Measurements from ENCODE around the gene ADM.
A peak's percentile ranks its signal among the peaks of the same experiment; 100 is the strongest.
"Not testable (repeated sequence)": the region's sequence is repeated elsewhere in the genome, so short reads cannot be mapped to it uniquely, and the experiment has no call there.

Gene ADM

GRCh38 chr11:10304495-10305261 is at the start of gene ADM:
ADM (plus strand) TSS chr11:10305073; CDS start chr11:10305701, 628 bp downstream.
- peak within 1 kb of the TSS; percentile 93 for H3K4me3 ChIP-seq (ENCODE audit: low read length)
- peak within 1 kb of the TSS; percentile 86 for H3K9ac ChIP-seq (ENCODE audit: low read depth, low read length)
- peaks cover 14% of the 10 kb centered on the region; the same call in 1 of the 2 replicates for H3K4me1 ChIP-seq (ENCODE audit: insufficient read depth, low read length)
- peaks cover 83% of the 10 kb centered on the region for H3K27me3 ChIP-seq (ENCODE audit: insufficient read depth, low read length)
- H3K27ac ChIP-seq (ENCODE audit: low read length), result peak within 1 kb of the TSS; percentile 6
- H3K36me3 ChIP-seq (ENCODE audit: insufficient read depth, low read depth, low read length), result peaks cover 18% of the 10 kb centered on the region; the same call in 1 of the 2 replicates
- H3K9me3 ChIP-seq (ENCODE audit: insufficient read depth, low read depth, low read length), result no peaks in the 10 kb centered on the region

DNA sequence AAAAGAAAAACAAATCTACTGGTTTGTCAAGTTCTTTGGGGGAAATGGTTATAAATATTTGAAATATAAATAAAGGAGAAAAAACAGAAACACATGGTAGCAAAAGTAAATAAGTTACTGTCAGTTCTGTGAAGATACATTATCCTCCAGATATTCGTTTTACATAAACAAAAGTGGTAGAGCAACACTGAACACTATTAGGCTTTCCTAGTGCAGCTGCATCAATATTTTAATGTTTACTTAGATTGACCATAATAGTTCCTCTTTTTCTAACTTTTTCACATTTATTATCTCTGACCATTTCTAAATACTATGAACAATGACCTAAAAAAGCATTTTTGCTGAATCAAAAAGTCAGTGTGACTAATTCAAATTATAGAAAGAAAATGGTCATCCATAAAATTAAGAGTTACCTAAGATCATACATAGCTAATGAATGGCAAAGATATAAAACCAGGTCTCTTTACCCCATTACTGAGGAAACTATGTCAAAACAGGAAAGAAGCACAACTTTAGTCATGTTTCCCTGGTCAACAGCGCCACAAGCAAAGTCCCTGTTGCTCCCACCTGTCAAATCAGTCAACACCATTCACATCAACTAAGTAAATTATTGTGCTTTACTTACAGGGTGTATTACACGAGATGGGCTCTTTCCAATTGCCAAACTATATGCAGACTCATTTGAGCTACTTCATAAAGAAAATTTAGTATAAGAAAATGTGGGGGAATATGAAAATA is 49.3 kb upstream of the ADM start:
- Histone ChIP-seq H3K27ac (ENCODE audit: low read length) (no peak overlapping the region), H3K36me3 (ENCODE audit: insufficient read depth, low read depth, low read length) (no peaks in the 10 kb centered on the region), H3K4me1 (ENCODE audit: insufficient read depth, low read length) (peaks cover 14% of the 10 kb centered on the region; the same call in 1 of the 2 replicates), H3K27me3 (ENCODE audit: insufficient read depth, low read length) (no peaks in the 10 kb centered on the region), H3K9me3 (ENCODE audit: insufficient read depth, low read depth, low read length) (no peaks in the 10 kb centered on the region), H3K4me3 (ENCODE audit: low read length) (no peak overlapping the region), H3K9ac (ENCODE audit: low read depth, low read length) (no peak overlapping the region)

DNA sequence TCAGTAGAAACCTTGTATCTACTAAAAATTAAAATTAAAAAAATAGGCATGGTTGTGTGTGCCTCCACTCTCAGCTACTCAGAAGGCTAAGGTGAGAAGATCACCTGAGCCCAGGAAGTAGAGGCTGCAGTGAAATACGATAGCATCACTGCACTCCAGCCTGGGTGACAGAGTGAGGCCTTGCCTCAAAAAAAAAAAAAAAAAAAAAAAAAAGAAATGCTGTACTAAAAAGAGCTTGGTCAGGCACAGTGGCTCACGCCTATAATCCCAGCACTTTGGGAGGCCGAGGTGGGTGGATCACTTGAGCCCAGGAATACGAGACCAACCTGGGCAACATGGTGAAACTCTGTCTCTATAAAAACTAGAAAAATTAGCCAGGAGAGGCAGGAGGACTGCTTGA is 47.4 kb upstream of the ADM start:
- Histone ChIP-seq H3K9ac (ENCODE audit: low read depth, low read length) (no peak overlapping the region), H3K27me3 (ENCODE audit: insufficient read depth, low read length) (no peaks in the 10 kb centered on the region), H3K4me1 (ENCODE audit: insufficient read depth, low read length) (peaks cover 10% of the 10 kb centered on the region; the same call in 1 of the 2 replicates), H3K4me3 (ENCODE audit: low read length) (no peak overlapping the region), H3K36me3 (ENCODE audit: insufficient read depth, low read depth, low read length) (no peaks in the 10 kb centered on the region), H3K27ac (ENCODE audit: low read length) (no peak overlapping the region), H3K9me3 (ENCODE audit: insufficient read depth, low read depth, low read length) (no peaks in the 10 kb centered on the region)

GRCh38 chr11:10261821-10262220 is 43.1 kb upstream of the ADM start:
- Histone ChIP-seq H3K36me3 (ENCODE audit: insufficient read depth, low read depth, low read length) (no peaks in the 10 kb centered on the region), H3K9ac (ENCODE audit: low read depth, low read length) (no peak overlapping the region), H3K27ac (ENCODE audit: low read length) (no peak overlapping the region), H3K27me3 (ENCODE audit: insufficient read depth, low read length) (no peaks in the 10 kb centered on the region), H3K4me3 (ENCODE audit: low read length) (no peak overlapping the region), H3K4me1 (ENCODE audit: insufficient read depth, low read length) (peaks cover 9% of the 10 kb centered on the region), H3K9me3 (ENCODE audit: insufficient read depth, low read depth, low read length) (no peaks in the 10 kb centered on the region)

GRCh38 chr11:10263929-10264328 is 40.9 kb upstream of the ADM start:
- Histone ChIP-seq H3K27ac (ENCODE audit: low read length) (no peak overlapping the region), H3K4me1 (ENCODE audit: insufficient read depth, low read length) (no peaks in the 10 kb centered on the region; the same call in 1 of the 2 replicates), H3K9ac (ENCODE audit: low read depth, low read length) (no peak overlapping the region), H3K36me3 (ENCODE audit: insufficient read depth, low read depth, low read length) (no peaks in the 10 kb centered on the region), H3K9me3 (ENCODE audit: insufficient read depth, low read depth, low read length) (no peaks in the 10 kb centered on the region), H3K27me3 (ENCODE audit: insufficient read depth, low read length) (no peaks in the 10 kb centered on the region), H3K4me3 (ENCODE audit: low read length) (no peak overlapping the region)

DNA sequence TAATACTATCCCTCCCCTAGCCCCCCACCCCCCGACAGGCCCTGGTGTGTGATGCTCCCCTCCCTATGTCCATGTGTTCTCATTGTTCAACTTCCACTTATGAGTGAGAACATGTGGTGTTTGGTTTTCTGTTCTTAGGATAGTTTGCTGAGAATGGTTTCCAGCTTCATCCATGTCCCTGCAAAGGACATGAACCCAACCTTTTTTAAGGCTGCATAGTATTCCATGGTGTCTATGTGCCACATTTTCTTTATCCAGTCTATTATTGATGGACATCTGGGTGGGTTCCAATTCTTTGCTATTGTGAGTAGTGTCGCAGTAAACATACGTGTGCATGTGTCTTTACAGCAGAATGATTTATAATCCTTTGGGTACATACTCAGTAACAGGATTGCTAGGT is 40.2 kb upstream of the ADM start:
- not testable (repeated sequence) for H3K27me3 ChIP-seq (ENCODE audit: insufficient read depth, low read length); H3K4me1 ChIP-seq (ENCODE audit: insufficient read depth, low read length); H3K4me3 ChIP-seq (ENCODE audit: low read length); H3K9ac ChIP-seq (ENCODE audit: low read depth, low read length); H3K27ac ChIP-seq (ENCODE audit: low read length); H3K9me3 ChIP-seq (ENCODE audit: insufficient read depth, low read depth, low read length); H3K36me3 ChIP-seq (ENCODE audit: insufficient read depth, low read depth, low read length)

- Histone ChIP-seq H3K4me1 (ENCODE audit: insufficient read depth, low read length) (no peaks in the 10 kb centered on the region; the same call in 1 of the 2 replicates), H3K9me3 (ENCODE audit: insufficient read depth, low read depth, low read length) (no peaks in the 10 kb centered on the region), H3K27ac (ENCODE audit: low read length) (no peak overlapping the region), H3K4me3 (ENCODE audit: low read length) (no peak overlapping the region), H3K36me3 (ENCODE audit: insufficient read depth, low read depth, low read length) (no peaks in the 10 kb centered on the region), H3K27me3 (ENCODE audit: insufficient read depth, low read length) (no peaks in the 10 kb centered on the region), H3K9ac (ENCODE audit: low read depth, low read length) (no peak overlapping the region)
Observed at GRCh38 chr11:10265936-10266335, 38.9 kb upstream of the ADM start.

DNA sequence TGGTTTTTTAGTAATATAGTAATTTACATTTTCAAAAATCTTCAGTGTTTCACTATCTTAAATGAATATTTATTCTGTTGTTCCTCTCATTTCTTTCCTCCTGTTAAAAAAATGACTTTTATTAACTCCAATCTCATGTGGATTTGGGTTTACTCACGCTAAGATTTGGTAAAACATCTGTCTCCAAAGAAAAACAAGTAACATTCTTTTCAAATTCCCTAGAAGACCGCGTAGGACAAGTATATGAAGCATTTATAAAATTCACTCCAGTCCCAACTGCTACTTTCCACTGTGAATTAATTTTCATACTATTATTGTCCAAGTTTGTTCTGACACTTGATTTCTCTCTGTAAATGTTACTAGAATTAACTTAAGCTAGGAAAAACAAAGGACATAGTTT is 37.1 kb upstream of the ADM start:
- H3K4me3 ChIP-seq (ENCODE audit: low read length), result no peak overlapping the region
- no peak overlapping the region for H3K27ac ChIP-seq (ENCODE audit: low read length)
- H3K9me3 ChIP-seq (ENCODE audit: insufficient read depth, low read depth, low read length), result no peaks in the 10 kb centered on the region
- no peaks in the 10 kb centered on the region; the same call in 1 of the 2 replicates for H3K4me1 ChIP-seq (ENCODE audit: insufficient read depth, low read length)
- no peaks in the 10 kb centered on the region for H3K27me3 ChIP-seq (ENCODE audit: insufficient read depth, low read length)
- H3K36me3 ChIP-seq (ENCODE audit: insufficient read depth, low read depth, low read length), result no peaks in the 10 kb centered on the region
- no peak overlapping the region for H3K9ac ChIP-seq (ENCODE audit: low read depth, low read length)

DNA sequence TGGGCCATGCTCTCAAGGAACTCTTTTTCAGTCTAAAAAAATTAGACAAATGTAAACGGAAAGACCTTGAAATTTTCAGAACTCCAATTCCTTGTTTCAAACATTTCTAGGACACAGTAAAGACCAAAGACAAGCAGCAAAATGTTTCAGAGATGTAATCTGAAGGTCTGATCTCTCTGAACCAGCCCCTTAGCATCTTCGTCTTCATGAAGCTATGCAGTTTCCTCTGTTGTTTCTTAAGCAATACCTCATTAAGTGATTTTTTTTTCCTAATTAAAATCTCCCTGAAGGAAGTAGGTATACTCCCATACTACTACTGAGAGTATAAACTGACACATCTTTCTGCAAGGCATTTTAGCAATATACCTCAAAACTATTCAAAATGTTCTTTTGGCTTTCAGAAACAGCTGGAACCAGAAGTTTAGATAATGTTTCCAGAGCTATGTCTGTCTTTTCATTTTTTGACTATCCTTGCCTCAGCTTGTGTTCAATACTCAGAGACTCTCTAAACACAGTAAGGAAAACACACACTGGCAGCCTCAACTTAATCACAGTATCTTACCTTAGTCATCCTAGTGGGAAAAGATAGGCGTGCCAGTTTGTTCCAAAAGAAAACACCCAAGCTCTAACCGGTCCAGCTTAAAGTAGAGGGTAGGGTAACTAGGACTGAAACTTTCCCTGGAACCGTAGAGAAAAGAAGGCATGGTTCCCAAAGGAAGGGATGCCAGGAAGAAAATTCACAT is 36.0 kb upstream of the ADM start:
- H3K4me3 ChIP-seq (ENCODE audit: low read length), result no peak overlapping the region
- no peaks in the 10 kb centered on the region for H3K9me3 ChIP-seq (ENCODE audit: insufficient read depth, low read depth, low read length)
- no peak overlapping the region for H3K27ac ChIP-seq (ENCODE audit: low read length)
- no peak overlapping the region for H3K9ac ChIP-seq (ENCODE audit: low read depth, low read length)
- H3K27me3 ChIP-seq (ENCODE audit: insufficient read depth, low read length), result no peaks in the 10 kb centered on the region
- H3K4me1 ChIP-seq (ENCODE audit: insufficient read depth, low read length), result no peaks in the 10 kb centered on the region; the same call in 1 of the 2 replicates
- H3K36me3 ChIP-seq (ENCODE audit: insufficient read depth, low read depth, low read length), result no peaks in the 10 kb centered on the region

DNA sequence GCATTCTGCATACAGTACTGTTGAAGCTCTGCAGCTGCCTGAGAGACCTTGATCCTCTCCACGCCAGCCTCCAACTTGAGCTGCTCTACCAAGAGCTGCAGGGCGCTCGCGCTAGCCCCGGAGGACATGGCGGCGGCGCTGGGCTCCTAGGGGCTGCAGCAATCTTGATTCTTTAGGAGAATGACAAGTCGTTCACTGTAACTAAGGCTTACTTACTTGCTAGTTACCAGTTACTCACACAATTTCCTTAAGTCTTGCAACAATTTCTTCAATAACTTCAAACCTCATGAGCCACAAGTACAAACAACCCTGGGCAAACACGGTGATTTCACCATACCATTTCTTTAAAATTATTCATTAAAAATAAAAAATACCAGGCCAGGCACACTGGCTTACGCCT is 32.7 kb upstream of the ADM start:
- no peak overlapping the region for H3K4me3 ChIP-seq (ENCODE audit: low read length)
- peaks cover 3% of the 10 kb centered on the region; the same call in 1 of the 2 replicates for H3K4me1 ChIP-seq (ENCODE audit: insufficient read depth, low read length)
- no peak overlapping the region for H3K27ac ChIP-seq (ENCODE audit: low read length)
- no peak overlapping the region for H3K9ac ChIP-seq (ENCODE audit: low read depth, low read length)
- H3K9me3 ChIP-seq (ENCODE audit: insufficient read depth, low read depth, low read length), result no peaks in the 10 kb centered on the region
- no peaks in the 10 kb centered on the region for H3K27me3 ChIP-seq (ENCODE audit: insufficient read depth, low read length)
- no peaks in the 10 kb centered on the region for H3K36me3 ChIP-seq (ENCODE audit: insufficient read depth, low read depth, low read length)

DNA sequence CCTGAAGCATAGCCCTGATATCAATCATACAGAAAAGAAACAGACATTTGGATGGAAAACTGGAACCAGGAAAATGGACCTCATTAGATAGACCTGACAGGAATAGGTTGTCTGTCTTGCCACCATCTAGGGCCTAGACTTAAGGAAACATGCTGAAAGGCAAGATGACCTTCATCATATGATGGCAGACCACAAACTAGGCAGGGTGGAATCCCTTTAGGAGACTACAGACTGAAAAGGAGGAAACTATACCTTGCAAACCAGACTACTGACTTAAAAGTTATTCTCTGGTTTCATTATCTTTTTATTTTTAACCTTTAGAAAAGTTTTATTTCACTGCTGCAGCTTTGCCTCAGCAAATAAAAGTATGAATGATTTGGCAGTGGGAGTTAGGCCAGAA is 31.1 kb upstream of the ADM start:
- Histone ChIP-seq H3K4me3 (ENCODE audit: low read length) (no peak overlapping the region), H3K9ac (ENCODE audit: low read depth, low read length) (no peak overlapping the region), H3K4me1 (ENCODE audit: insufficient read depth, low read length) (peaks cover 8% of the 10 kb centered on the region; the same call in 1 of the 2 replicates), H3K27ac (ENCODE audit: low read length) (no peak overlapping the region), H3K36me3 (ENCODE audit: insufficient read depth, low read depth, low read length) (no peaks in the 10 kb centered on the region), H3K9me3 (ENCODE audit: insufficient read depth, low read depth, low read length) (no peaks in the 10 kb centered on the region), H3K27me3 (ENCODE audit: insufficient read depth, low read length) (no peaks in the 10 kb centered on the region)
